ENCODE data around the gene AMOT. TPM values are rescaled to one million over a fixed set of nuclear protein-coding genes. Genes with fewer than 3 reads are reported as not detected.

The AMOT gene
- total RNA-seq, 1 donor from 2014 or later = 3.9 TPM

DNA sequence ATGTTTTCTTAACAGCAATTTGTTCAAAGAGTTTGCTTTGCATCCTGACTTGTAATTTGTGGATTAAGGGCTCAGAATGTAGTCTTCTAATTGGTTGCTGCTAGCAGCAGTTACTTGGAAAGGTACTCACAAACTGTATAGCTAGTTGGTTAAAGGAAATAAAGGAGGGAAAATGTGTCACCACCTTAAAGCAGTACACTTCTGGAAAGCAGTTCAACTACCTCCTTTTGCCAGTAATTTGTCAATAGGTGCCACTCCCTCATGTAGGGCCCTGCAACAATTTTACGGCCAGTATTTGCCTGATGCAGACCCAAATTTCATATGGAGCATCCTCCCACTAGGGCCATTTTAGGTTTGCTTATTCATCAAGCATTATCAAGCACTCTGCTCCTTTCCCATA, 20.8 kb downstream of the AMOT start:
- Histone ChIP-seq H3K9me3 (no peaks in the 10 kb centered on the region), H3K4me1 (no peaks in the 10 kb centered on the region), H3K36me3 (no peaks in the 10 kb centered on the region), H3K27me3 (no peaks in the 10 kb centered on the region), H3K4me3 (no peak overlapping the region), H3K27ac (no peak overlapping the region)
- TF ChIP-seq, protein P1, sequence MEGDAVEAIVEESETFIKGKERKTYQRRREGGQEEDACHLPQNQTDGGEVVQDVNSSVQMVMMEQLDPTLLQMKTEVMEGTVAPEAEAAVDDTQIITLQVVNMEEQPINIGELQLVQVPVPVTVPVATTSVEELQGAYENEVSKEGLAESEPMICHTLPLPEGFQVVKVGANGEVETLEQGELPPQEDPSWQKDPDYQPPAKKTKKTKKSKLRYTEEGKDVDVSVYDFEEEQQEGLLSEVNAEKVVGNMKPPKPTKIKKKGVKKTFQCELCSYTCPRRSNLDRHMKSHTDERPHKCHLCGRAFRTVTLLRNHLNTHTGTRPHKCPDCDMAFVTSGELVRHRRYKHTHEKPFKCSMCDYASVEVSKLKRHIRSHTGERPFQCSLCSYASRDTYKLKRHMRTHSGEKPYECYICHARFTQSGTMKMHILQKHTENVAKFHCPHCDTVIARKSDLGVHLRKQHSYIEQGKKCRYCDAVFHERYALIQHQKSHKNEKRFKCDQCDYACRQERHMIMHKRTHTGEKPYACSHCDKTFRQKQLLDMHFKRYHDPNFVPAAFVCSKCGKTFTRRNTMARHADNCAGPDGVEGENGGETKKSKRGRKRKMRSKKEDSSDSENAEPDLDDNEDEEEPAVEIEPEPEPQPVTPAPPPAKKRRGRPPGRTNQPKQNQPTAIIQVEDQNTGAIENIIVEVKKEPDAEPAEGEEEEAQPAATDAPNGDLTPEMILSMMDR (IDR thresholded peaks at IDR 0.05) = no peak
- no peak for DNase-seq (ENCODE audit: low spot score in 2 of 2)
- intact Hi-C loops (cut with DNase I) = no loop called here

DNA sequence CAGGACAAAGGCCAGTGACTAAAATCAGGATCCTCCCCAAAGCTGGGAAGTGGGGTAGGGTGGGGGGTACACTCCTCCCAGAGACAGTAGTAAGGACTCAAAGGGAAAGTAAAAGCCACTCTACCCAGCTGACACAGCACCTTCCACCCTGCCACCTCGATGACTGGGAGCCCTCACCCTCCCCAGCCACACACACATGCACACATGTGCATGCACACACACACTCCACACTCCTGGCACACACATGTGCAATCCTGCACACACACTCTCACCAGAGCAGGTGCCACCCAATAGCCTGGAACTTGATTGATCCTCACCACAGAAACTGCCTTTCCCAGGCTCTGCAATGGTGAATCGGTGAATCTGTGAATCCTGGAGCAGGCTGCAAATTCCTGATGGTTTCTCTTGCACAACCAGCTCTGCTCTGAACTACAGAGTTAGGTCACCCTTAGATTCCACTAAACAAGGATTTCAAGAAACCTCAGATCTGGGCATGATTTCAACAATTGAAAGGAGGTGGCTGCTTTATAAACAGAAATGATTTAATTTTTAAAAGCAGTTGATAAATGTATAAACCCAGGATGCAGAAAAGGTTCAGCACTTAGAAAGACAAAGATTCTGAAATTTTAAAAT, 21.5 kb downstream of the AMOT start:
- Histone ChIP-seq H3K4me3 (no peak overlapping the region), H3K27me3 (no peaks in the 10 kb centered on the region), H3K27ac (no peak overlapping the region), H3K36me3 (no peaks in the 10 kb centered on the region), H3K4me1 (no peaks in the 10 kb centered on the region), H3K9me3 (no peaks in the 10 kb centered on the region)
- no peak for DNase-seq (ENCODE audit: low spot score in 2 of 2)
- intact Hi-C loops (cut with DNase I) = no loop called here
- TF ChIP-seq, protein P1 (IDR thresholded peaks at IDR 0.05) = no peak

DNA sequence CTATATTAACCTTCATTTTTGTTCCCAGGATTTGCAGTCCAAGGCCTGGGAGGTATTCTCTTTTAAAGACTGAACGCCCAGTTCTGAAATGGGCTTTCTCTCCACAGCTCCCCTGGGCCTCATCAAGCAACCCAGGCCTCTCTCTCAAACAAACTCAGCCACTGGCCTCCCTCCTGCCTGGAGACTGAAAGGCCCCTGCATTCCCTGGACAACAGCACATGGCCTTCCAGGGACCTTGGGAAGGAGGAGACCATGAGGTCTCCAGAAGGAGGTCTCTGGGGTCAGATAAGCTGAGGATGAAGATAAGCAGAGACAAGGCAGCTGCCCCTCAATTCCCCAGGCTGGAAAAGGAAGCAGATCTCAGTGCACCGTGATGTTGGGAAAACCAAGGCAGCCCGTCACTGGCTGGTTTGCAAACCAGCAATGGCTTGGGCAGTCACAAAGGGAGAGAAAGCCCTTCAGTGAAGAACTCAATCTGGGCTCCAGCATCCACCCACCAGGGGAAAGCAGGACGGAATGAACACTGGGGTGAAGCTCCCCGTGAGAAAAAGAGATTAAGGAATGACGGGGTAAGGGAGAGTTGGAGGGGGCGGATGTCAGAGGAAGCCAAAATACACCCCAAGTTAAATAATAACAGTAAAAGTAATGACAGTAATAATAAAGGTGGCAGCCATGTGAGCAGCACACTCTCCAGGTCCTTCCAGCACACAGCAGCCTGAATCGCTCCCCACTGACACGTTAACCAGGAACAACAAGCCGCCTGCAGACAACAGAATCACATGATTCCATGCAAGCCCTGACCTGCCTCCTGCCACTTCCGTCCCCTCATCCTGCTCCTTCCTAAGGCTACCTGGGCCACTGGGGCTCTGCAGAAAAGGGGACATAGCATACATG, 22.3 kb downstream of the AMOT start:
- TF ChIP-seq, protein P1 (IDR thresholded peaks at IDR 0.05) = no peak
- intact Hi-C loops (cut with DNase I) = no loop called here
- Histone ChIP-seq H3K9me3 (no peaks in the 10 kb centered on the region), H3K27me3 (no peaks in the 10 kb centered on the region), H3K27ac (no peak overlapping the region), H3K4me3 (no peak overlapping the region), H3K4me1 (no peaks in the 10 kb centered on the region), H3K36me3 (no peaks in the 10 kb centered on the region)
- no peak for DNase-seq (ENCODE audit: low spot score in 2 of 2)

DNA sequence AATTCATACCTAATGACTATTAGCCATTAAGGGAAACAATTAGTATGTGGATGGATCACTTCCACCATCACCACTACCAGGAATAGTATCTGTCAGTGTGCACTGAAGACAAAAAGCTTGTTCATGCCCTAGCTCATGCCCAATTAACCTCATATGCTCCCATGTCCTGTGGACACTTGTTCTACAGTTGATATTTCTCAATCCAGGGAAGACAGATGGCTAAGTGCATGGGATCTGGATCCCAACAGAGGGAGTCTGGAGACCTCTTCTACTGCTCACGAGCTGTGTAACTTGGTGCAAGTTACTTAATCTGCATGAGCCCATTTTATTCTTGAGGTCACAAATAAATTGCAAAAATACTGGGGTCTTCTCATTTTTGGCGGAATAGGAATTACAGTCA, 23.7 kb downstream of the AMOT start:
- DNase-seq (ENCODE audit: low spot score in 2 of 2) = no peak
- H3K27me3 ChIP-seq = no peaks in the 10 kb centered on the region
- no peaks in the 10 kb centered on the region for H3K4me1 ChIP-seq
- no peaks in the 10 kb centered on the region for H3K9me3 ChIP-seq
- TF ChIP-seq, protein P1 (IDR thresholded peaks at IDR 0.05) = no peak
- intact Hi-C loops (cut with DNase I) = no loop called here
- no peak overlapping the region for H3K27ac ChIP-seq
- H3K36me3 ChIP-seq = no peaks in the 10 kb centered on the region
- H3K4me3 ChIP-seq = no peak overlapping the region

DNA sequence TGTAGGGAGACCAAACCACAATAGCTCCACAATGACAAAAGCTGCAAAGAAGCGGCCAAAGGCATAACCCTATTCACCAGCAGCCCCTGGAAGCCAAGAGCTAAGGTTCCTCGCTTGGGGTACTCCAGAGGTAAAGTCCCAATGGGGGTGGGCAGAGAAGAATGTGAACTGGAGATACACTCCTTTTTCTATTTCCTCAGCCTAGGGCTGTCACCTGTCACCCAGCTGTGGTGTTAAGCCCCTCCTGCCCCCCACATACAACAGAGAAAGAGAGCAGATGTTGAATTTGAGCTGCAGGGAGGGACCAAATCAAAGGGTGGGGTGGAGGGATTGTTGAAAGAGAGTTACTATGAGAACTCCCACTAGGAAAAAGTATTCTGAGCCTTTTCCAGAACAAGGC, 26.1 kb downstream of the AMOT start:
- no peak overlapping the region for H3K27ac ChIP-seq
- TF ChIP-seq, protein P1 (IDR thresholded peaks at IDR 0.05) = no peak
- intact Hi-C loops (cut with DNase I) = no loop called here

More for the DNA sequence above, 26.1 kb downstream of the AMOT start:
- Histone ChIP-seq H3K36me3 (peaks cover 0 to 2% of the 10 kb centered on the region in 2 donors), H3K4me1 (no peaks in the 10 kb centered on the region), H3K4me3 (no peak overlapping the region), H3K9me3 (no peaks in the 10 kb centered on the region), H3K27me3 (no peaks in the 10 kb centered on the region)
- DNase-seq (ENCODE audit: low spot score in 2 of 2) = no peak

Measured in ascending aorta (tissue), 2 donors.